ENCODE results near the gene ETS2. TPM values are rescaled to one million over a fixed set of nuclear protein-coding genes. Genes with fewer than 3 reads are reported as not detected.

The ETS2 gene
- total RNA-seq, 1 donor from 2014 or later, result 20.9 TPM

- Histone ChIP-seq H3K4me3 (ENCODE audit: low read length in 3 of 3) (no peak overlapping the region), H3K9ac (ENCODE audit: low read depth in 1 of 3, low read length in 3 of 3) (no peak overlapping the region), H3K27ac (ENCODE audit: low read depth, low read length) (no peak overlapping the region), H3K27me3 (ENCODE audit: control insufficient read depth in 3 of 3, insufficient read depth in 3 of 3, low read length in 3 of 3) (peaks cover 0 to 2% (median 0%) of the 10 kb centered on the region in 3 donors), H3K4me1 (ENCODE audit: control insufficient read depth in 3 of 3, insufficient read depth in 3 of 3, low read length in 3 of 3) (peaks cover 0 to 6% (median 5%) of the 10 kb centered on the region in 3 donors), H3K9me3 (ENCODE audit: control insufficient read depth in 3 of 3, low read length in 3 of 3) (peaks cover 0 to 5% (median 0%) of the 10 kb centered on the region in 3 donors), H3K36me3 (ENCODE audit: control insufficient read depth in 3 of 3, insufficient read depth in 3 of 3, low read length in 3 of 3) (no peaks in the 10 kb centered on the region)
These were observed 37.2 kb upstream of the ETS2 start for GRCh38 chr21:38768471-38769063.

GRCh38 chr21:38769191-38769780 is 36.4 kb upstream of the ETS2 start:
- Histone ChIP-seq H3K36me3 (ENCODE audit: control insufficient read depth in 3 of 3, insufficient read depth in 3 of 3, low read length in 3 of 3) (no peaks in the 10 kb centered on the region), H3K27ac (ENCODE audit: low read depth, low read length) (no peak overlapping the region), H3K4me1 (ENCODE audit: control insufficient read depth in 3 of 3, insufficient read depth in 3 of 3, low read length in 3 of 3) (peaks cover 0 to 9% (median 6%) of the 10 kb centered on the region in 3 donors), H3K9ac (ENCODE audit: low read depth in 1 of 3, low read length in 3 of 3) (no peak overlapping the region), H3K9me3 (ENCODE audit: control insufficient read depth in 3 of 3, low read length in 3 of 3) (peaks cover 0 to 5% (median 0%) of the 10 kb centered on the region in 3 donors), H3K27me3 (ENCODE audit: control insufficient read depth in 3 of 3, insufficient read depth in 3 of 3, low read length in 3 of 3) (peaks cover 0 to 2% (median 0%) of the 10 kb centered on the region in 3 donors), H3K4me3 (ENCODE audit: low read length in 3 of 3) (no peak overlapping the region)

- Histone ChIP-seq H3K27me3 (ENCODE audit: control insufficient read depth in 3 of 3, insufficient read depth in 3 of 3, low read length in 3 of 3) (peaks cover 0 to 5% (median 0%) of the 10 kb centered on the region in 3 donors), H3K4me3 (ENCODE audit: low read length in 3 of 3) (no peak overlapping the region), H3K9me3 (ENCODE audit: control insufficient read depth in 3 of 3, low read length in 3 of 3) (peaks cover 0 to 5% (median 0%) of the 10 kb centered on the region in 3 donors), H3K27ac (ENCODE audit: low read depth, low read length) (no peak overlapping the region), H3K4me1 (ENCODE audit: control insufficient read depth in 3 of 3, insufficient read depth in 3 of 3, low read length in 3 of 3) (peaks cover 0 to 9% (median 8%) of the 10 kb centered on the region in 3 donors), H3K9ac (ENCODE audit: low read depth in 1 of 3, low read length in 3 of 3) (no peak overlapping the region), H3K36me3 (ENCODE audit: control insufficient read depth in 3 of 3, insufficient read depth in 3 of 3, low read length in 3 of 3) (no peaks in the 10 kb centered on the region)
These were observed 35.1 kb upstream of the ETS2 start for GRCh38 chr21:38770660-38771059.

- peaks cover 0 to 9% (median 8%) of the 10 kb centered on the region in 3 donors for H3K4me1 ChIP-seq (ENCODE audit: control insufficient read depth in 3 of 3, insufficient read depth in 3 of 3, low read length in 3 of 3)
- H3K27me3 ChIP-seq (ENCODE audit: control insufficient read depth in 3 of 3, insufficient read depth in 3 of 3, low read length in 3 of 3), result peaks cover 0 to 3% (median 0%) of the 10 kb centered on the region in 3 donors
- H3K9ac ChIP-seq (ENCODE audit: low read depth in 1 of 3, low read length in 3 of 3), result no peak overlapping the region
- H3K4me3 ChIP-seq (ENCODE audit: low read length in 3 of 3), result no peak overlapping the region
- H3K27ac ChIP-seq (ENCODE audit: low read depth, low read length), result no peak overlapping the region
- H3K9me3 ChIP-seq (ENCODE audit: control insufficient read depth in 3 of 3, low read length in 3 of 3), result no peaks in the 10 kb centered on the region
- no peaks in the 10 kb centered on the region for H3K36me3 ChIP-seq (ENCODE audit: control insufficient read depth in 3 of 3, insufficient read depth in 3 of 3, low read length in 3 of 3)
These were observed 34.2 kb upstream of the ETS2 start for GRCh38 chr21:38771536-38771935.

- no peak overlapping the region for H3K4me3 ChIP-seq (ENCODE audit: low read length in 3 of 3)
- H3K27me3 ChIP-seq (ENCODE audit: control insufficient read depth in 3 of 3, insufficient read depth in 3 of 3, low read length in 3 of 3), result peaks cover 0 to 3% (median 0%) of the 10 kb centered on the region in 3 donors
- H3K9ac ChIP-seq (ENCODE audit: low read depth in 1 of 3, low read length in 3 of 3), result no peak overlapping the region
- H3K27ac ChIP-seq (ENCODE audit: low read depth, low read length), result no peak overlapping the region
- H3K36me3 ChIP-seq (ENCODE audit: control insufficient read depth in 3 of 3, insufficient read depth in 3 of 3, low read length in 3 of 3), result no peaks in the 10 kb centered on the region
- H3K4me1 ChIP-seq (ENCODE audit: control insufficient read depth in 3 of 3, insufficient read depth in 3 of 3, low read length in 3 of 3), result peaks cover 0 to 9% (median 8%) of the 10 kb centered on the region in 3 donors
- no peaks in the 10 kb centered on the region for H3K9me3 ChIP-seq (ENCODE audit: control insufficient read depth in 3 of 3, low read length in 3 of 3)
These were observed 33.1 kb upstream of the ETS2 start for GRCh38 chr21:38772646-38773045.

- peaks cover 0 to 9% (median 8%) of the 10 kb centered on the region in 3 donors for H3K4me1 ChIP-seq (ENCODE audit: control insufficient read depth in 3 of 3, insufficient read depth in 3 of 3, low read length in 3 of 3)
- H3K4me3 ChIP-seq (ENCODE audit: low read length in 3 of 3), result no peak overlapping the region
- no peaks in the 10 kb centered on the region for H3K36me3 ChIP-seq (ENCODE audit: control insufficient read depth in 3 of 3, insufficient read depth in 3 of 3, low read length in 3 of 3)
- H3K27ac ChIP-seq (ENCODE audit: low read depth, low read length), result no peak overlapping the region
- no peak overlapping the region for H3K9ac ChIP-seq (ENCODE audit: low read depth in 1 of 3, low read length in 3 of 3)
- H3K9me3 ChIP-seq (ENCODE audit: control insufficient read depth in 3 of 3, low read length in 3 of 3), result no peaks in the 10 kb centered on the region
- peaks cover 0 to 3% (median 0%) of the 10 kb centered on the region in 3 donors for H3K27me3 ChIP-seq (ENCODE audit: control insufficient read depth in 3 of 3, insufficient read depth in 3 of 3, low read length in 3 of 3)
These were observed 32.3 kb upstream of the ETS2 start for GRCh38 chr21:38773099-38774061.

- Histone ChIP-seq H3K36me3 (ENCODE audit: control insufficient read depth in 3 of 3, insufficient read depth in 3 of 3, low read length in 3 of 3) (no peaks in the 10 kb centered on the region), H3K4me1 (ENCODE audit: control insufficient read depth in 3 of 3, insufficient read depth in 3 of 3, low read length in 3 of 3) (peaks cover 0 to 9% (median 8%) of the 10 kb centered on the region in 3 donors), H3K27ac (ENCODE audit: low read depth, low read length) (no peak overlapping the region), H3K9ac (ENCODE audit: low read depth in 1 of 3, low read length in 3 of 3) (no peak overlapping the region), H3K9me3 (ENCODE audit: control insufficient read depth in 3 of 3, low read length in 3 of 3) (peaks cover 2 to 4% (median 3%) of the 10 kb centered on the region in 3 donors), H3K4me3 (ENCODE audit: low read length in 3 of 3) (no peak overlapping the region), H3K27me3 (ENCODE audit: control insufficient read depth in 3 of 3, insufficient read depth in 3 of 3, low read length in 3 of 3) (peaks cover 0 to 3% (median 0%) of the 10 kb centered on the region in 3 donors)
These were observed 31.6 kb upstream of the ETS2 start for GRCh38 chr21:38774152-38774551.

- H3K9me3 ChIP-seq (ENCODE audit: control insufficient read depth in 3 of 3, low read length in 3 of 3), result peaks cover 2 to 4% (median 3%) of the 10 kb centered on the region in 3 donors
- no peaks in the 10 kb centered on the region for H3K36me3 ChIP-seq (ENCODE audit: control insufficient read depth in 3 of 3, insufficient read depth in 3 of 3, low read length in 3 of 3)
- H3K4me1 ChIP-seq (ENCODE audit: control insufficient read depth in 3 of 3, insufficient read depth in 3 of 3, low read length in 3 of 3), result peaks cover 0 to 9% (median 5%) of the 10 kb centered on the region in 3 donors
- no peak overlapping the region for H3K9ac ChIP-seq (ENCODE audit: low read depth in 1 of 3, low read length in 3 of 3)
- peaks cover 0 to 3% (median 0%) of the 10 kb centered on the region in 3 donors for H3K27me3 ChIP-seq (ENCODE audit: control insufficient read depth in 3 of 3, insufficient read depth in 3 of 3, low read length in 3 of 3)
- no peak overlapping the region for H3K4me3 ChIP-seq (ENCODE audit: low read length in 3 of 3)
- H3K27ac ChIP-seq (ENCODE audit: low read depth, low read length), result no peak overlapping the region
These were observed 31.0 kb upstream of the ETS2 start for GRCh38 chr21:38774586-38775285.

- Histone ChIP-seq H3K9me3 (ENCODE audit: control insufficient read depth in 3 of 3, low read length in 3 of 3) (peaks cover 2 to 4% (median 3%) of the 10 kb centered on the region in 3 donors), H3K9ac (ENCODE audit: low read depth in 1 of 3, low read length in 3 of 3) (no peak overlapping the region), H3K4me3 (ENCODE audit: low read length in 3 of 3) (no peak overlapping the region), H3K36me3 (ENCODE audit: control insufficient read depth in 3 of 3, insufficient read depth in 3 of 3, low read length in 3 of 3) (no peaks in the 10 kb centered on the region), H3K27me3 (ENCODE audit: control insufficient read depth in 3 of 3, insufficient read depth in 3 of 3, low read length in 3 of 3) (peaks cover 0 to 3% (median 0%) of the 10 kb centered on the region in 3 donors), H3K27ac (ENCODE audit: low read depth, low read length) (no peak overlapping the region), H3K4me1 (ENCODE audit: control insufficient read depth in 3 of 3, insufficient read depth in 3 of 3, low read length in 3 of 3) (peaks cover 0 to 9% (median 5%) of the 10 kb centered on the region in 3 donors)
These were observed 30.0 kb upstream of the ETS2 start for GRCh38 chr21:38775733-38776132.

All from skeletal muscle tissue (tissue), 4 donors.